Mesenchymal stem cell (in vitro differentiated cells and primary cell): ENCODE results near the gene ST8SIA6.
"Not testable (repeated sequence)": the region's sequence is repeated elsewhere in the genome, so short reads cannot be mapped to it uniquely, and the experiment has no call there.

ENCODE experiments used
- DNase-seq: peaks from one replicate; pipeline ENCODE4 v3.0.0-alpha.2; 2013
- H2AFZ ChIP-seq: one replicate; pipeline ENCODE4 v1.6.1; 2013; ENCODE audit warnings: low read depth, mild to moderate bottlenecking, control low read depth, inconsistent platforms, low read length, moderate library complexity
- H2AK5ac ChIP-seq: 2 replicates; pipeline ENCODE4 v1.6.1; 2013; ENCODE audit warnings: low read length, moderate library complexity, mild to moderate bottlenecking, inconsistent platforms; ENCODE audit not compliant: severe bottlenecking
- H2BK120ac ChIP-seq: one replicate; pipeline ENCODE4 v1.6.1; 2013; ENCODE audit warnings: low read depth, mild to moderate bottlenecking, inconsistent platforms, low read length, moderate library complexity
- H2BK12ac ChIP-seq, 2 experiments: one replicate each; pipeline ENCODE4 v1.6.1; 2013; ENCODE audit warnings: inconsistent platforms in 2 of 2, low read length in 2 of 2, mild to moderate bottlenecking in 2 of 2, moderate library complexity in 2 of 2, control low read depth in 1 of 2
- H2BK15ac ChIP-seq: one replicate; pipeline ENCODE4 v1.6.1; 2013; ENCODE audit warnings: mild to moderate bottlenecking, low read depth, inconsistent platforms; ENCODE audit not compliant: poor library complexity, severe bottlenecking
- H2BK5ac ChIP-seq: 2 replicates; pipeline ENCODE4 v1.6.1; 2013; ENCODE audit warnings: low read depth, mild to moderate bottlenecking, low read length, control low read depth, inconsistent platforms; ENCODE audit not compliant: poor library complexity, severe bottlenecking
- H3K14ac ChIP-seq, 2 experiments: one replicate each; pipeline ENCODE4 v1.6.1; 2013; ENCODE audit warnings: inconsistent platforms in 2 of 2, low read length in 2 of 2, control low read depth in 1 of 2, mild to moderate bottlenecking in 1 of 2, moderate library complexity in 1 of 2
- H3K18ac ChIP-seq, 2 experiments: one replicate each; pipeline ENCODE4 v1.6.1; 2013; ENCODE audit warnings: inconsistent platforms in 2 of 2, low read length in 2 of 2, control low read depth in 1 of 2, low read depth in 1 of 2, mild to moderate bottlenecking in 1 of 2
- H3K23ac ChIP-seq, 2 experiments: one replicate each; pipeline ENCODE4 v1.6.1; 2013; ENCODE audit warnings: inconsistent platforms in 2 of 2, low read length in 2 of 2, mild to moderate bottlenecking in 2 of 2, moderate library complexity in 2 of 2, control low read depth in 1 of 2
- H3K27ac ChIP-seq: 2 replicates; pipeline ENCODE4 v1.5.1; 2013; ENCODE audit warnings: mild to moderate bottlenecking, moderate library complexity, low read length, control low read depth, inconsistent platforms; ENCODE audit not compliant: poor library complexity, severe bottlenecking
- H3K27me3 ChIP-seq, 2 experiments: 2 replicates each; pipeline versions ENCODE4 v1.6.1 to v1.7.0; 2013; ENCODE audit warnings: low read length in 2 of 2, mild to moderate bottlenecking in 2 of 2, moderate library complexity in 2 of 2, control low read depth in 1 of 2, inconsistent platforms in 1 of 2; ENCODE audit not compliant: control insufficient read depth in 1 of 2, insufficient read depth in 1 of 2
- H3K36me3 ChIP-seq, 2 experiments: 2 replicates each; pipeline versions ENCODE4 v1.6.1 to v1.7.0; 2013; ENCODE audit warnings: low read length in 2 of 2, control low read depth in 1 of 2, inconsistent platforms in 1 of 2, low read depth in 1 of 2, mild to moderate bottlenecking in 1 of 2; ENCODE audit not compliant: insufficient read depth in 2 of 2, control insufficient read depth in 1 of 2
- H3K4ac ChIP-seq, 2 experiments: one replicate each; pipeline ENCODE4 v1.6.1; 2013; ENCODE audit warnings: inconsistent platforms in 2 of 2, low read length in 2 of 2, mild to moderate bottlenecking in 2 of 2, moderate library complexity in 2 of 2, control low read depth in 1 of 2, low read depth in 1 of 2
- H3K4me1 ChIP-seq: 2 replicates; pipeline ENCODE4 v1.6.1; 2013; ENCODE audit warnings: low read depth, low read length, control low read depth; ENCODE audit not compliant: control insufficient read depth, insufficient read depth
- H3K4me2 ChIP-seq: 2 replicates; pipeline ENCODE4 v1.6.1; 2013; ENCODE audit warnings: low read length, mild to moderate bottlenecking, inconsistent platforms; ENCODE audit not compliant: poor library complexity, severe bottlenecking
- H3K4me3 ChIP-seq, 2 experiments: 2 replicates each; pipeline versions ENCODE4 v1.5.1 to v1.7.0; 2013; ENCODE audit warnings: low read length in 2 of 2, mild to moderate bottlenecking in 2 of 2, control low read depth in 1 of 2, low read depth in 1 of 2; ENCODE audit not compliant: insufficient read depth in 1 of 2
- H3K79me1 ChIP-seq: replicated peaks from 2 replicates; pipeline ENCODE4 v1.6.1; 2013; ENCODE audit warnings: mild to moderate bottlenecking, control low read depth, low read length, inconsistent platforms; ENCODE audit not compliant: poor library complexity, severe bottlenecking
- H3K9ac ChIP-seq: 2 replicates; pipeline ENCODE4 v1.7.0; 2013; ENCODE audit warnings: mild to moderate bottlenecking, low read length, moderate library complexity
- H3K9me3 ChIP-seq: 2 replicates; pipeline ENCODE4 v1.7.0; 2013; ENCODE audit warnings: mild to moderate bottlenecking, low read length; ENCODE audit not compliant: control insufficient read depth
- H4K8ac ChIP-seq: one replicate; pipeline ENCODE4 v1.6.1; 2013; ENCODE audit warnings: inconsistent platforms, mild to moderate bottlenecking, low read length, moderate library complexity
- H4K91ac ChIP-seq: one replicate; pipeline ENCODE4 v1.6.1; 2013; ENCODE audit warnings: mild to moderate bottlenecking, low read length, inconsistent platforms
- WGBS: methylation state at CpG from one replicate; pipeline ENCODE4 v1.1.7; 2013; ENCODE audit warnings: mixed read lengths; 5-methylcytosine and 5-hydroxymethylcytosine counted together

The ST8SIA6 gene

DNA sequence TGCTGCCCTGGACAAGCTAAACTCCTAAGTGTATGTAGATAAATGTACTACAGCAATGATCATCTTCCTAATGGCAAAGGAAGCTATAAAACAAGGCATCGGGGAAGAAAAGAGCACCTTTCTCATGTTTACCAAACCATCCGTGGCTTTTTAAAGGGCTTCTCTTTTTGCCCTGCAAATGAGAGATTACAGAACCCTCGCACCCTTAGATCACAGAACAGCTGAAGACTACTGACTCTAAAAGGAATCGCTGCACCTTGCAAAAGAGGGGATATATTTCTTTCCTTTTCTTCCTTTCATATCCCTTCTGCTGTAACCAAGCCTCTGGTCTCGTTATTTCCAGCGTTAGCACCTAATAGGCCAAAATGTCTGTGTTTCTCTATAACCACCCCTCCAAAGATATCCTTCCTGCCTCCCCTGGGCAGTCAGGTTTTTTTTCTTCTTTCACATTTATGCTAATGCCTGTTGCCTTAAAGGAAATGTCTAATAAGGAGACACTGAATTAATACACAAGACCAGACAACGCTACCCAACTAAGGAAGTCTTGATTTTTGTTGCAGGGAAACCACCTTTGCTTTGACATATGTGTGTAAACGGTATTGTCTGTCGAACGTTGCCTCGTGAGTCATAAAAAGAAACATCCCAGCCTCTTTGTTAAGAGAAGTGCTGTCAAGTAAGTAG, 10.5 kb downstream of the ST8SIA6 start:
- DNase-seq: no peak
- Histone ChIP-seq H2BK12ac (no peak overlapping the region), H3K36me3 (no peaks in the 10 kb centered on the region), H2BK15ac (no peak overlapping the region), H4K91ac (no peak overlapping the region), H4K8ac (no peak overlapping the region), H3K9me3 (peaks cover 28% of the 10 kb centered on the region), H3K27me3 (peaks cover 0 to 31% of the 10 kb centered on the region in 2 experiments), H2BK5ac (no peak overlapping the region), H3K4ac (no peak overlapping the region), H3K18ac (no peak overlapping the region), H3K4me2 (no peak overlapping the region), H3K4me3 (no peak overlapping the region), H2BK120ac (no peak overlapping the region), H3K79me1 (no peaks in the 10 kb centered on the region), H2AK5ac (no peak overlapping the region), H2AFZ (no peak overlapping the region), H3K9ac (no peak overlapping the region), H3K23ac (no peak overlapping the region), H3K4me1 (no peaks in the 10 kb centered on the region), H3K14ac (no peak overlapping the region), H3K27ac (no peak overlapping the region)
- 75% methylated on average over 11 of the region's 11 CpGs for WGBS

DNA sequence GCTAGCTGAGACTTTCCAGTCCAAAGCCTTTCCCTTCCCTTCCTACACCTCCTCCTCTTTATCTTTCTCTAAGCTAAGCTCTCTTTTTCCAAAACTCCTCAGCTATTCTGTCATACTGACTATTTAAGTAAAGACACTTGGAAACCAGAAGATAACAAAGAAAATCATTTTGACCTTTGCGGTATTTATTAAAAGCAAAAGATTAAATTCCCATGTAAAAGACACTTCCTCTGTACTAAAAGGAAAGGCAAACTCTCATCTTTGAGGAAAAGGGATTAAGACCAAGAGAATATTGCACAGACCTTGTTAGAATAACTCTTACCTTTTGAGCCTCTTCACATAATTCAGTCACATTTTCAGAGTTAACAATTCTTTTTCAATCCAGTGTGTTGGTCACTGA, 15.8 kb downstream of the ST8SIA6 start:
- Histone ChIP-seq H3K18ac (no peak overlapping the region), H4K91ac (no peak overlapping the region), H2AK5ac (no peak overlapping the region), H2AFZ (no peak overlapping the region), H2BK120ac (no peak overlapping the region), H2BK12ac (no peak overlapping the region), H3K4me1 (no peaks in the 10 kb centered on the region), H3K36me3 (no peaks in the 10 kb centered on the region), H3K14ac (no peak overlapping the region), H2BK5ac (no peak overlapping the region), H3K27ac (no peak overlapping the region), H3K4me2 (no peak overlapping the region), H2BK15ac (no peak overlapping the region), H3K4me3 (no peak overlapping the region), H3K4ac (no peak overlapping the region), H3K27me3 (peaks cover 4 to 19% of the 10 kb centered on the region in 2 experiments), H3K79me1 (no peaks in the 10 kb centered on the region), H3K9me3 (no peaks in the 10 kb centered on the region), H3K9ac (no peak overlapping the region), H3K23ac (no peak overlapping the region), H4K8ac (no peak overlapping the region)
- DNase-seq: no peak
- 90% methylated on average over 1 of the region's 1 CpG for whole genome bisulfite sequencing

DNA sequence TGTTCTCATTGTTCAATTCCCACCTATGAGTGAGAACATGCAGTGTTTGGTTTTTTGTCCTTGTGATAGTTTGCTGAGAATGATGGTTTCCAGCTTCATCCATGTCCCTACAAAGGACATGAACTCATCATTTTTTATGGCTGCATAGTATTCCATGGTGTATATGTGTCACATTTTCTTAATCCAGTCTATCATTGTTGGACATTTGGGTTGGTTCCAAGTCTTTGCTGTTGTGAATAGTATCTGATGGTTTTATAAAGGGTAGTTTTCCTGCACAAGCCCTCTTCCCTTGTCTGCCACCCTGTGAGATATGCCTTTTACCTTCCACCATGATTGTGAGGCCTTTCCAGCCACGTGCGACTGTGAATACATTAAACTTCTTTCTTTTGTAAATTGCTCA, 17.8 kb downstream of the ST8SIA6 start:
- 89% methylated on average over 2 of the region's 2 CpGs for WGBS
- H3K4me3 ChIP-seq: not testable (repeated sequence)

DNA sequence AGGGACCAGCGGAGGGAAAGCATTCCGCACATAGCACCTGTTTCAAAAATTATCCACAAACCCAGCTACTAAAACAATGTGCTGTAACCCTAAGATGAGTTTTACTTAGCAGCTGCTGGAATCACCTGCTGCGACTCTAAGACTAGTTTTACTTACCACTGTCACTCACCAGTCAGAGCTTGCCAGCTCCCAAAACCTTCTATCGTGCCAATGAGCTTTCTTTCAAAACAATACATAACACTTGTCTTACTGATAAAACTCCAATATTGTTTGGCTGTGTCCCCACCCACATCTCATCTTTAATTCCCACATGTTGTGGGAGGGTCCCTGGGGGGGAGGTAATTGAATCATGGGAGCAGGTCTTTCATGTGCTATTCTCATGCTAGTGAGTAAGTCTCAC, 18.4 kb downstream of the ST8SIA6 start:
- no peaks in the 10 kb centered on the region for H3K9me3 ChIP-seq
- no peak overlapping the region for H3K4ac ChIP-seq
- no peaks in the 10 kb centered on the region for H3K79me1 ChIP-seq
- no peaks in the 10 kb centered on the region for H3K36me3 ChIP-seq
- H3K23ac ChIP-seq: no peak overlapping the region
- no peak overlapping the region for H2AK5ac ChIP-seq
- 86% methylated on average over 4 of the region's 4 CpGs for WGBS
- H3K27ac ChIP-seq: no peak overlapping the region
- H2BK12ac ChIP-seq: no peak overlapping the region
- H3K27me3 ChIP-seq: peaks cover 4 to 15% of the 10 kb centered on the region in 2 experiments
- H3K4me1 ChIP-seq: no peaks in the 10 kb centered on the region
- no peak overlapping the region for H3K18ac ChIP-seq
- H2BK5ac ChIP-seq: no peak overlapping the region
- H2AFZ ChIP-seq: no peak overlapping the region
- no peak overlapping the region for H2BK120ac ChIP-seq
- H4K8ac ChIP-seq: no peak overlapping the region
- no peak overlapping the region for H3K4me2 ChIP-seq
- H3K14ac ChIP-seq: no peak overlapping the region
- H3K9ac ChIP-seq: no peak overlapping the region
- no peak overlapping the region for H2BK15ac ChIP-seq
- no peak for DNase-seq
- no peak overlapping the region for H3K4me3 ChIP-seq
- no peak overlapping the region for H4K91ac ChIP-seq

More for the DNA sequence above, 17.8 kb downstream of the ST8SIA6 start:
- not testable (repeated sequence) for H4K8ac ChIP-seq, H2BK120ac ChIP-seq, H3K4me2 ChIP-seq, H3K18ac ChIP-seq, H3K9me3 ChIP-seq, H3K14ac ChIP-seq, H2AK5ac ChIP-seq, H3K36me3 ChIP-seq, DNase-seq, H3K79me1 ChIP-seq, H3K4ac ChIP-seq, H2AFZ ChIP-seq, H2BK15ac ChIP-seq, H3K27ac ChIP-seq, H3K23ac ChIP-seq, H2BK12ac ChIP-seq, H3K4me1 ChIP-seq, H3K9ac ChIP-seq, H4K91ac ChIP-seq, H2BK5ac ChIP-seq
- H3K27me3 ChIP-seq: peaks cover 4 to 15% of the 10 kb centered on the region in 2 experiments
